AG09319 (cell line): ENCODE data around the gene ARSG.

Experiments
- DNase-seq: peaks from one replicate; pipeline ENCODE4 v3.0.0-alpha.2; 2010; ENCODE audit warnings: low read depth; ENCODE audit errors: extremely low read depth
- TF ChIP-seq, protein P1 (sequence below): IDR thresholded peaks from 2 replicates; pipeline ENCODE4 v1.5.1; 2011; ENCODE audit warnings: low read depth, mild to moderate bottlenecking, inconsistent platforms, low read length, moderate library complexity

Gene ARSG

DNA sequence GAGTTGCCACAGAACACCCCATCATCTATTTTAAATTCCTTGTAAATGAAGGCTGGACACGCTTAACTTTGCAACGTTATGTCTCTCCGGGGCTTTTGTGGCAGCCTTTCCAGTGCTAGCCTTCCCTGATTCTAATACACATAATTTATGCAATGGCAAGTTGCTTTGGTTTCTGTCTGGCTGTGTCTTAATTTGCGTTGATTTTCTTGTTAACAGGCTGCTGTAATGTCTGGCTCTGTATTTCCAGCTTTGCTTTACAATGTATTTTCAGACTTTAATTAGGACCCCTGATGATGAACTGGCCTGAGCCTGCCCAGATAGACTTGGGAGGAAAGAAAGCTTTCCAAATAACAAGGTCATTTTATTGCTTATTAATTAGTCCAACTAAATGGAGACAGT lies 30.3 kb downstream of the ARSG start:
- no peak for DNase-seq
- TF ChIP-seq, protein P1, sequence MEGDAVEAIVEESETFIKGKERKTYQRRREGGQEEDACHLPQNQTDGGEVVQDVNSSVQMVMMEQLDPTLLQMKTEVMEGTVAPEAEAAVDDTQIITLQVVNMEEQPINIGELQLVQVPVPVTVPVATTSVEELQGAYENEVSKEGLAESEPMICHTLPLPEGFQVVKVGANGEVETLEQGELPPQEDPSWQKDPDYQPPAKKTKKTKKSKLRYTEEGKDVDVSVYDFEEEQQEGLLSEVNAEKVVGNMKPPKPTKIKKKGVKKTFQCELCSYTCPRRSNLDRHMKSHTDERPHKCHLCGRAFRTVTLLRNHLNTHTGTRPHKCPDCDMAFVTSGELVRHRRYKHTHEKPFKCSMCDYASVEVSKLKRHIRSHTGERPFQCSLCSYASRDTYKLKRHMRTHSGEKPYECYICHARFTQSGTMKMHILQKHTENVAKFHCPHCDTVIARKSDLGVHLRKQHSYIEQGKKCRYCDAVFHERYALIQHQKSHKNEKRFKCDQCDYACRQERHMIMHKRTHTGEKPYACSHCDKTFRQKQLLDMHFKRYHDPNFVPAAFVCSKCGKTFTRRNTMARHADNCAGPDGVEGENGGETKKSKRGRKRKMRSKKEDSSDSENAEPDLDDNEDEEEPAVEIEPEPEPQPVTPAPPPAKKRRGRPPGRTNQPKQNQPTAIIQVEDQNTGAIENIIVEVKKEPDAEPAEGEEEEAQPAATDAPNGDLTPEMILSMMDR = no peak

DNA sequence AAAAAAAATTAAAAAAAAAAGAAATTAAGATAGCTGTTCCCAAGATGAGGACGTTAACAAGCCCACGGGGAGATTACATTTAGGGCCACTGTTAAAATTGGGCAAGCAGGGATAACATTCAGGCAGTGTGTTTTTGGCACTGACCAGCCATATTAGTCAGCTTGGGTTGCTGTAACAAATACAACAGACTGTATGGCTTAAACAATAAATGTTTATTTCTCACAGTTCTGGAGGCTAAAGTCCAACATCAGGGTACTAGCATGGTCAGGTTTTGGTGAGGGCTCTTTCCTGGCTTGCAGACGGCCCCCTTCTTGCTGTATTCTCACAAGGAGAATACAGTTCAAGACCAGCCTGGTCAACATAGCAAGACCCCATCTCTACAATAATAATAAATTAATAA lies 31.3 kb downstream of the ARSG start:
- TF ChIP-seq, protein P1 = no peak

DNA sequence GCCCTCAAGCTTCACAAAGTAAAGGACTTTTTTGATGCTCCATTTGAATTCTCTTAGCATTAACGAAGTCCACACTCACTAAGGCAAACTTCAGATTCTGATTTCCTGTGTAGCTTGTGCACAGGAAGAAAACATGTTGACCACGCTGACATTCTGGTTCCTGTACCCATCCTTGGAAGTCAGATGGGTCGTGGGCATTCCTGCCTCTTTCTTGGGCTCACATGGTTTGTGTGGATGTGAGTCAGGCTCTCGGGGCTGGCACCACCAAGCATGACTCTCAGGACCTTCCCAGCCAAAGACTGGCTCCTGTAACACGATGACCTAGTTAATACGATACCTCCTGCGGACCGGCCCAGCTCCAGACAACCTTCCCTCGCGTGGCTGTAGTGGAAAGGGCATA lies 32.8 kb downstream of the ARSG start:
- no peak for DNase-seq
- TF ChIP-seq, protein P1 = no peak

More for the DNA sequence above, 31.3 kb downstream of the ARSG start:
- DNase-seq = no peak

DNA sequence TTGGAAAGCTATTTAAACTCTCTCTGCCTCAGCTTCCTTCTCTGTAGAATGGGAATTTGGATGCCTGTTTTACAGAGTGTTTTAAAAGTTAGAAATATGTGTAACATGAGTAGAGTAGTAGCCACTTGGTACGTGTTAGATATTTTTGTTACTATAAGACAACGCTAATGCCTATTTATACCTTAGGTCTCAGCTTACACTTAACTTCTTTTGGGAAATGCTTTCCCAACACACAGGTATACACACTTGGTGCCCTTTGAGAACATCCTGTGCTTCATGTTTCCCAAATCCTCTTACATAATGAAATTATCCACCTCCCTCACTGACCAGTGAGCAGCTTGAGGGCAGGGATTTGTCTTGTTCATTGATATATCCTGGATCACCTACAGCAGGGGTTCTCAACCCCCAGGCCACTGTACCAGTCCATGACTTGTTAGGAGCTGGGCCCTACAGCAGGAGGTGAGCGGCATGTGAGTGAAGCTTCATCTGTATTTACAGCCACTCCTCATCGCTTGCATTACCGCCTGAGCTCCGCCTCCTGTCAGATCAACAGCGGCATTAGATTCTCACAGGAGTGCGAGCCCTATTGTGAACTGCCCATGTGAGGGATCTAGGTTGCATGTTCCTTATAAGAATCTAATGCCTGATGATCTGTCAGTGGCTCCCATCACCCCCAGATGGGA lies 33.5 kb downstream of the ARSG start:
- TF ChIP-seq, protein P1 = no peak
- no peak for DNase-seq

DNA sequence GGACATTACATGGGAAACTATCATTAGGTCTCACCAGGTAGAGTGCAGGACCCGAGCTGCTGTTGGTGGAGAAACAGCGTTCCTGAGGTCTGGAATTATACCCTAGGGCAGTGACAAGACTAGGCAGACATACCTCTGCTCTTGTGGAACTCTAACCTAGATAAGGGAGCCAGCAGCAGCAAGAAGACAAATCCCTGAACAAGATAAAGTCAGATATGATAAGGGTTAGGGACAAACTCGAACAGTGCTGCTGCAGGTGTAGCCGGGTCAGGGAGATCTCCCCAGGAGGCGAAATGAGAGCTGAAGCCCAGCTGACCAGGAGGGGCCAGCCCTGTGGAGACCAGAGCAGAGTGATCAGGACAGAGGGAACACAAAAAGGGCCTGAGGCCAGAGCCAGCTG lies 34.7 kb downstream of the ARSG start:
- DNase-seq = no peak
- TF ChIP-seq, protein P1 = no peak

DNA sequence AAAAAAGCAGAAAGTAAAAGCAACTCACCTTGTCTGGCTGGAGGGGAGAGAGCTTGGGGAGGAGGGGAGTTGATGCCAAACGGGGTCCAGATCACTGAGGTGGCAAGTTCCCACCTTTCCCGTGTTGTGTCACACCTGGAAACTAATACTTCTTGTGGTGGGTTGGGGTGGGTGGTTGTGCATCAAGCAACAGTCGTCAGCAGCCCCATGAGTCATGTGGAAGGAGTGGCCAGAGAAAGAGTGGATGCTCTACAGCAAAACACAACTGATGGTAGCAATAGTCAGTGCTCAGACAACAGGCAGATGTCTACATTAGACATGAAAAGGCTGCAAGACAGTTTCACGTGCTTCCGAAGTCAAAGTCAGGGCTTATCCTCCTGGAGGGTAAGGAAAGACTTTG lies 35.4 kb downstream of the ARSG start:
- no peak for DNase-seq
- TF ChIP-seq, protein P1 = no peak

DNA sequence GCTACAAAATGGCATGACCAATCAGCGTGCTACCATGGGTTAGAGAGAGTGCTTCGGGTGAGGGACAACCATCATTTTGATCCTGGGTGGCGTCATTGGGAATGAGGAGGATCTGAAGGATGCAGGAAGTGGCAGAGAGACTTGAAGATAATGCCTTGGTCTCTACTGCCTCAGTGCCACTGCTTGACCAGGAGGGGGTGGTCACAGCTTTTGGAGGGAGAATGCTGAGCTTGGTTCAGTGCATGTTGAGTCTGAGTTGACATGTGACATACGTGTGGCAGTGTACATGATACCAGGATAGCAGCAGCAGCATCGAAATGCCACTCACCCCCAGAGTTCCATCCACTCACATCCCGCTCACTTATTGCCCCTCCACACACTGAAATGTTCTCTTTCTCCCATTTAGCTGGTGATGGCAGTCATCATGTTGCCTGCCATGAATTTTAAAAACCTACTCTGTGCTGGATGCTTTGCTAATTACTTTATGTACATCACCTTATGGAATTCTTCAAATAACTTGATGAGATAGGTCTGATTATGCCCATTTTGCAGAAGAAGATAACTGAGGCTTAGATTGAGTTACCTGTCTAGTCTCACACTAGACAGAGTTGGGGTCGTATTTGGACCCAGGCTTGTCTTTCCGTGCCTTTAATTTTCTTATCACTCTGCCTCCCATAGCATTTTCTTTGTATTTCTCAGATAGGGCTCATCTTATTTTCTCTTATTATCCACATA lies 36.7 kb downstream of the ARSG start:
- DNase-seq = no peak
- TF ChIP-seq, protein P1 = no peak
